ENCODE measurements around the gene SCN4A.
A peak's percentile ranks its signal among the peaks of the same experiment; 100 is the strongest.

The SCN4A gene

DNA sequence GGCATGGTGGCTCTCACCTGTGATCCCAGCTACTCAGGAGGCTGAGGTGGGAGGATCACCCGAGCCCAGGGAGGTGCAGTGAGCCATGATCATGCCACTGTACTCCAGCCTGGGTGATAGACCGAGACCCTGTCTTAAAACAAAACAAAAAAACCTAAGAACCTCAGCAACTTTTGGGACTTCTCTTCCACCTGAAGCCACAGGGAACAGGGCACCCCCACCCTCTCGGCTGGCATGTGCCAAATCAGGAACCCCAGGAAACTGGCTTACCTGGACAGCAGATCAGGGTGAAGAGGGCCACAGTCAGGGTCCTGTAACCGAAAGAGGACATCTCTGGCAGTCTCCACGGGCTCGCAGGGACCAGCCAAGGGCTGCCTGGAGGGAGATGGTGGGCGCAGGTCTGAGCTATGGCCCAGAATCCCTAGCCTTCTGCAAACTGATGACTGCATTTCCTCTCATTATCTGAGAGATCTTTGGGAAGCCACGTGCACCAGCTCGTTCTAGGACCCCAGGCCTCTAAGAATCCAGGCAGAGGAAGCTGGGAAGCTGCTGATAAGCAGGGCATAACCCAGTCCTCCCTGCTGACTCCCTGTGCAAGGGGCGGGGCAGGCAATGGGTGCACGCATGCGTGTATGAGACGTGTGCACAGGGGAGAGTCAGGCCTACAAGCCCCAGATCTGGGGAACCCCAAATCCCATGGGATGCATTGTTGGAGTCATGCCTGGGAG, 33.8 kb upstream of the SCN4A start:
- peaks cover 38% of the 10 kb centered on the region for H3K36me3 Mint-ChIP-seq (ENCODE audit: insufficient read depth)
- H3K4me1 Mint-ChIP-seq = peaks cover 38% of the 10 kb centered on the region
- H3K9me3 Mint-ChIP-seq = no peaks in the 10 kb centered on the region
- H3K27ac Mint-ChIP-seq (ENCODE audit: low read depth) = no peak overlapping the region
- ATAC-seq (replicated peaks; ENCODE audit: extremely low read depth, poor library complexity, severe bottlenecking) = no peak
- no peak overlapping the region for H3K4me3 Mint-ChIP-seq
- H3K27me3 Mint-ChIP-seq = no peaks in the 10 kb centered on the region
- no peak for DNase-seq (ENCODE audit: low spot score in 2 of 2)

DNA sequence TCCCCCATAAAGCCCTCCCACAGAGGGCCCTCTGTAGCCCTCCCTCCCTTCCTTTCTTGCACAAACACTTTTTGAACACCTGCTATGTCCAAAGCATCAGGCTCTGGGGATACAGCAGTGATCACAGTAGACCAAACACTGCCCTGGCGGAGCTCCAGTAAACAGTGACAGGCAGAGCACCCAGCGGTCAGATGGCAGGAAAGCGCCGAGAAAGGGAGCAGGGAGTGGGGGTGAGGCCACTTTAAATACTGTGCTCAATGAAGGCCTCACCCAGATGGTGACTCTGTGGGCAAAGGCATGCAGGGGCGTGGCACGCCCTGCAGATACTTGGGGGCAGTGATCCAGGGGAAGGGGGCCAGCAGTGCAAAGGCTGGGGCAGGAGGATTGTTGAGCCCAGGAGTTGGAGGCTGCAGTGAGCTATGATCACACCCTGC, 33.0 kb upstream of the SCN4A start:
- Mint-ChIP-seq H3K4me1 (peaks cover 31% of the 10 kb centered on the region), H3K9me3 (no peaks in the 10 kb centered on the region), H3K27ac (ENCODE audit: low read depth) (peak overlapping the region; percentile 71), H3K36me3 (ENCODE audit: insufficient read depth) (peaks cover 32% of the 10 kb centered on the region), H3K27me3 (no peaks in the 10 kb centered on the region), H3K4me3 (no peak overlapping the region)
- DNase-seq (ENCODE audit: low spot score in 2 of 2) = no peak
- ATAC-seq (replicated peaks; ENCODE audit: extremely low read depth, poor library complexity, severe bottlenecking) = no peak

DNA sequence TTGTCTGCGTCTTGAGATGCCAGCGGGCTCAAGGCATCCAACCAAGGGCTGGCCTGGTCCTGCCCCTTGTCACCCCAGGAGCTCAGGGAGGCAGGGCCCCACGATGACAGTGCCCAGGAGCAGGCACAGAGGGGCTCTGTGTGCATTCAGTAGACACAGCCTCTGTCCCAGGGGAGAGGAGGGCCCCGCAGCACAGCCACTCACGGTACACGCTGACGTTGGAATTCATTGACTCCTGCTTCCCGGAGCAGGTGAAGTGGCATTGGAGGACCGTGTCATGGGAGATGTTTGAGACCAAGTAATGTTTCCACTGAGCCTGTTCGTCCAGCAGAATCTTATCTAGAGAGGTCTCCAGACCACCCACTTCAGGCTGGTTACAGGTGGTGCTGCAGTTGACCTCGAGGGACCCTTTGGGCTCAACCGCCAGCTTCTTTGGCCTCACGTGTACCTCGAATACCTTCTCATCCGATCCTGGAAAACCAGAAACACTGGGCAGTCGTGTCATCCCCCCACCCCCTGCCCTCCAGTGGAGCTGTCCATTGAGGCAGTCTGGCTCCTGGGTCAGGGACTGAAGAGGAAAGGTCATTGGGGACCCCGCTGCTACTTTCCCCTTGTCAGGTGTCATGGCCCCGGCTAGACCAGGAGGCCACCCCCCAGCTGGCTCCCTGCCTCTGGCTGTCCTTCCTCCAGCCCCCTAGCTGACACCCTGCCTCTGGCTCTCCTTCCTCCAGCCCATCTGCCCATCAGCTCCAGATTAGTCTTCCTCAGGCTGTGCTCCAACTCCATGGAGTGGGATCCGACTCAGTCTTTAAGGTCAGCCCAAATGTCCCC, 32.4 kb upstream of the SCN4A start:
- ATAC-seq (replicated peaks; ENCODE audit: extremely low read depth, poor library complexity, severe bottlenecking) (no peak), DNase-seq (ENCODE audit: low spot score in 2 of 2) (no peak)
- Mint-ChIP-seq H3K27ac (ENCODE audit: low read depth) (peak overlapping the region; percentile 71), H3K36me3 (ENCODE audit: insufficient read depth) (peaks cover 31% of the 10 kb centered on the region), H3K4me1 (peaks cover 31% of the 10 kb centered on the region), H3K9me3 (no peaks in the 10 kb centered on the region), H3K4me3 (no peak overlapping the region), H3K27me3 (no peaks in the 10 kb centered on the region)

DNA sequence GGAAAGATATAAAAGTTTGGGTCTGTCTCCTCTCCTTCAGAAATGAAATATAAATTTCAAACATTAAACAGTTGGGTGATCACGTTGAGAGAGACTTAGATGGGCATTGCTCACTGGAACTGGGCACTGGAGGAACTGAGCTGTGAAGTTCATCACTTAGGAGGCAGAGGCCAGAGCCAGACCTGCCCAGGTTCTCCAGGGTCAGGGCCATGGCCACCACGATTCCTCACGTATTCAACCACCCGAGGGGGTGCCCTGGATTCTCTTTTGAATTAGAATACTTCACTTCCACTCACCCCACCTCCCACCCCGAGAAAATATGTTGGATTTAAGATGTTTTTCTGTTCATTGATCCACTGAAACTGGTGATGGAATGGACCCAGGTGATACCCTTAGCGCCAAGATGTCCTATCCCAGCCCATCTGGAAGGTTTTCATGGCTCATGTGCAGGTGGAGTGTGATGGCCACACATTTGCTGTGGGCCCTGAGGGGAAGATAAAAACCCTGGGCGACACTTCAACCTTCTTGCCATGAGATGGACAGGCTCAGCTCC, 31.6 kb upstream of the SCN4A start:
- H3K27ac Mint-ChIP-seq (ENCODE audit: low read depth) = no peak overlapping the region
- H3K9me3 Mint-ChIP-seq = no peaks in the 10 kb centered on the region
- peaks cover 27% of the 10 kb centered on the region for H3K36me3 Mint-ChIP-seq (ENCODE audit: insufficient read depth)
- DNase-seq (ENCODE audit: low spot score in 2 of 2) (no peak), ATAC-seq (replicated peaks; ENCODE audit: extremely low read depth, poor library complexity, severe bottlenecking) (no peak)
- H3K27me3 Mint-ChIP-seq = no peaks in the 10 kb centered on the region
- H3K4me3 Mint-ChIP-seq = no peak overlapping the region
- H3K4me1 Mint-ChIP-seq = peaks cover 29% of the 10 kb centered on the region

DNA sequence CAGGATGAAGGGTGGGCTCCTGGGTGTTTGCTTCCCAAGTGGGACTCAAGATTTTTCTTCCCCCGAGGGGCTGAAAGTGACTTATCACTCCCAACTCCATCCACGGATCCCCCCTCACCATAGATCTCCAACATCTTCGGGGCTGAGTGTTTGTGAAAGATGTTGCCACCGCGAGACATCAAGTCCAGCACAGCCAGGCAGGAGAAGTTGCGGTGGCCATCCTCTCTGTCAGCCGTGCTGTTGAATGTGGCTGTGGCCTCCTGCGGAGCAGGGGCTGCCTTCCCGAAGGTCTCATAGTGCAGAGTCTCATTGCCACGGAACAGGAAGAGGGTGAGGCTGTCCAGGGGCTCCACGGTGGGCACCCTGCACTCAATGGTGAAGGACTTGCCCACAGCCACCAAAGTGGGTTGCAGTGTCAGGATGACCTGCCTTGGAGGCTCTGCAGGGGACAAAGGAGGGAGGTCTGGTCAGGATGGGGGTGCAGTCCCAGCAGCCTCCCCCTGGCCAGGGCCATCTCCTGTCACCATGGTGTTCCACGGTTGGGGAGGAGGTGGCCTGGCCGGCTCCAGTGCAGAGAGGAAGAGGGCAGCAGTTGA, 30.9 kb upstream of the SCN4A start:
- Mint-ChIP-seq H3K27me3 (no peaks in the 10 kb centered on the region), H3K9me3 (no peaks in the 10 kb centered on the region), H3K27ac (ENCODE audit: low read depth) (peak overlapping the region; percentile 38), H3K4me3 (no peak overlapping the region), H3K4me1 (peaks cover 29% of the 10 kb centered on the region), H3K36me3 (ENCODE audit: insufficient read depth) (peaks cover 23% of the 10 kb centered on the region)
- no peak for ATAC-seq (replicated peaks; ENCODE audit: extremely low read depth, poor library complexity, severe bottlenecking)
- DNase-seq (ENCODE audit: low spot score in 2 of 2) = no peak

DNA sequence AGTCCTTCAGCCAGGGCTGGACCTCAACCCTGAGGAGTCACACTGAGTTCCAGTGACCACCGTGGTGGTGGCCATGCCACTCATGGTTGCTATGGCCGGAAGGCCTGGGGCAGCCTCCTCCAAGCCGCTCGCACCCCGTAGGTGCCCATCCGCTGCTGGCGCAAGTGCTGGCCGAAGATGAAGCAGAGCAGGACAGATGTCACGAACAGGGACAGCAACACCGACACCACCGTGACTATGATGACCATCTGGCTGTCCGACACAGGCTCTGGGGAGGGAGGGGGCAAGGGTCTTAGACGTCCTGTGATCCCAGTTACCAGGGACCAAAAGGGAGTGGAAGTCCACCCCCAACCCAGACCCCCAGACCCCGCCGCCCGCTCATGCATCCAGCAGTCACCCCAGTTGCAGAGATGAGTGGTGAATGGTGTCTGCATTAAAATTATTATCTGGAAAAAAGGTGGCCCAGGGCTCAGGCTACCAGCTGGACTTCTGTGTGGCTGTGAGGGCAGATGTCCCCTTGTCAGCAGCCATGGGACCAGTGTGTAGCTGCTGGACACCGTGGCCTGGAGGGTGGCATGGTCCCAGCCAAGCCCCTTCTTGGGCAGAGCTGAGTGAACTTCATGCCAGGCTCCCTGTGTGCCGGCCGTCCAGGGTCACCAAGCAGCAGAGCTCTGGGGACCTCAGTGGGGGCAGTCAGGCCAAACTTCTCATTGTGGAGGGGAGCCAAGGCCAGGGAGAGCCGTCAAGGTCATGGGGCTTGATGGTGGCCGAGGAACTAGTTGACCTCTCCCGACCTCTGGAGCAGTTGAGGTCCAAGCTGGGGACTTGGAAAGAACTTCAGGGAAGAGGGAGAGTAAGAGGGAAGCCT, 30.2 kb upstream of the SCN4A start:
- ATAC-seq (replicated peaks; ENCODE audit: extremely low read depth, poor library complexity, severe bottlenecking) (no peak), DNase-seq (ENCODE audit: low spot score in 2 of 2) (no peak)
- H3K36me3 Mint-ChIP-seq (ENCODE audit: insufficient read depth) = peaks cover 23% of the 10 kb centered on the region
- no peaks in the 10 kb centered on the region for H3K9me3 Mint-ChIP-seq
- H3K27me3 Mint-ChIP-seq = no peaks in the 10 kb centered on the region
- H3K4me1 Mint-ChIP-seq = peaks cover 28% of the 10 kb centered on the region
- peak overlapping the region; percentile 38 for H3K27ac Mint-ChIP-seq (ENCODE audit: low read depth)
- no peak overlapping the region for H3K4me3 Mint-ChIP-seq

DNA sequence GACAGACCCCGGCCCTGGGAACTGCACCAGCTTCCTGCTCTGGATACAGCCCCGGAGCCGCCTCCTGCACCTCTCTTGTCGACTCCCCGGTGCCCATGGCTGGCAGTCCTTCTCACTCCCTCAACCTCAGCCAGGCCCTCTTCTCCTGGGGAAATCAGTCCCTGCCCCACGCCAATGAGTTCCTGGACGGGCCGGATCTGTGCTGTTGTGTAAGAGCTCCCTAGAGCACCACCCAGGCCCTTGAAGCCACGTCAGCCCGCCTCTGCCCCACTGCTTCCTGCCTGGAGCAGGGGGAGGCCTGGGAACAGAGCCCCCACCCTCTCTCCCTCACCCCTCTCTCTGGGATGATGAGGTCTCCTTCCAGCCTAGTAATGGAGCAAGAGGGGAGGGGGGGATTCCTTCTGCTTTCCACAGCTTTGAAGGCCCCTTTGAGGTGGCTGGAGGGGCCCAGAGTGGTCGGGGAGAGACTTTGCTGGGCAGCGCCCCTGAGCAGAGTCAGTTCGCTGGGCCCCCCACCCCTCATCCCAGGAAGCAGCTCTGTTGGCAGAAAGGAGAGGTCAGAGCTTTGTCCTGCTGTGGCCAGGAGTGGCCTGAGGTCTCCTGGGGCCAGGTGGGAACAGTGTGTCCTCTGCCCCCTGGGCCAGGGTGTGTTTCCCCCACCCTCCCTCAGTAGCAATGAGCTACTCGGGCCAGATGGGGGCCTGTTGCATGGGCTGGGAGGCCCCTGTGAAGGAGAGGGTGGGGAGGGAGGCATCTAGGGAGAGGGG, 29.2 kb upstream of the SCN4A start:
- H3K4me3 Mint-ChIP-seq = no peak overlapping the region
- H3K9me3 Mint-ChIP-seq = no peaks in the 10 kb centered on the region
- no peak for ATAC-seq (replicated peaks; ENCODE audit: extremely low read depth, poor library complexity, severe bottlenecking)
- no peak for DNase-seq (ENCODE audit: low spot score in 2 of 2)
- H3K27ac Mint-ChIP-seq (ENCODE audit: low read depth) = no peak overlapping the region
- H3K36me3 Mint-ChIP-seq (ENCODE audit: insufficient read depth) = peaks cover 21% of the 10 kb centered on the region
- peaks cover 35% of the 10 kb centered on the region for H3K4me1 Mint-ChIP-seq
- H3K27me3 Mint-ChIP-seq = no peaks in the 10 kb centered on the region

DNA sequence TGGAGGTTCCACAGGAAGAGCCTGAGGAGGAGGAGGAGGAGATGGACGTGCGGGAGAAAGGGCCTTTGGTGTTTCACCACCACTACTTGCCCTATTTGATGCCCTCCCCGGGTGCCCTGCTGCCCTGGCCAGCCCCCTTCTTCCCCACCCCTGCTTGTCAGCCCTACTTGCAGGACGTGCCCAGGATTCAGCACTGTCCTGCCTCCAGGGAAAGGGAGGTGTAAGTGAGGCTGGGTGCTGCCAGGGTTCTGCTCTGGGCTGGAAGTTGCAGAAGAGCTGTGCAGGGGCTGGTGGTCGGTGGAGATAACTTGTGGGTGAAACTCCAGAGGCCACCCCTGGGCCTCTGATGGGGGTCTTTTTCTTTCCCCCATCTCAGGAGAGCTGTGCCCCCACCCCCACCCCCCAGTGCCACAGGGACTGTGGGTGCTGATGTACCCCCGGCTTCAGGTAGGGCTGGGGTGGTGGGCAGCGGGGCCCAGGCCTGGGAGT, 28.4 kb upstream of the SCN4A start:
- H3K4me3 Mint-ChIP-seq = no peak overlapping the region
- H3K27ac Mint-ChIP-seq (ENCODE audit: low read depth) = no peak overlapping the region
- no peak for ATAC-seq (replicated peaks; ENCODE audit: extremely low read depth, poor library complexity, severe bottlenecking)

DNA sequence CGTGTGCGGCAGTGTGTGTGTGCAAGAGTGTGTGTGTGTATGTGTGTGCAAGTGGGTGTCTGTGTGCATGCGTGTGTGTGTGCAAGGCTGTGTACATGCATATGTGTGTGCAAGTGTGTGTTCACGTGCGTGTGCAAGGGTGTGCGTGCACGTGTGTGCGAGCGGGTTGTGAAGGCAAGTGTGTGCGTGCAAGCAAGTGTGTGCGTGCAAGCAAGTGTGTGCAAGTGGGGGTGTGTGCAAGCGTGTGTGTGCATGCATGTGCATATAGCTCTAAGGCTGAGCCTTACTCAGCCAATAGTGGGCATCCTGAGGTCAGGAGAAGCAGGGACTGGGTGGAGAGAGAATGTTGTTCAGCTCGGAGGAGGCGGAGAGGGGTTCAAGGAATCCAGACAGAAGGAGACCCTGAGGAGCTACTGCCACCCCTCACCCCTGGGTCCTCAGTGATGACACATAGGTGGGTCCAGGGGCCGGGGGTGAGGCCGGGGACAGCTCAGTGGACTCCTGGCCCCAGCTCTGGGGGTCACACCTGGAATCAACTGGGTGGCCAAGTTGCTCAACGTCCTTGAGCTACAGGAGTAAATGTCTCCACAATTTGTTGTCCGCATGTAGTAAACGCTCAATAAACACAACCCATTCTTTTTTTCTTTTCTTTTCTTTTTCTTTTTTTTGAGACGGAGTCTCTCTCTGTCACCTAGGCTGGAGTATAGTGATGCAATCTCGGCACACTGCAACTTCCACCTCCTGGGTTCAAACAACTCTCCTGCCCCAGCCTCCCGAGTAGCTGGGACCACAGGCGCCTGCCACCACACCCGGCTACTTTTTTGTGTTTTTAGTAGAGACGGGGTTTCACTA, 27.2 kb upstream of the SCN4A start:
- no peak for ATAC-seq (replicated peaks; ENCODE audit: extremely low read depth, poor library complexity, severe bottlenecking)
- H3K27me3 Mint-ChIP-seq = no peaks in the 10 kb centered on the region
- DNase-seq (ENCODE audit: low spot score in 2 of 2) = no peak
- H3K27ac Mint-ChIP-seq (ENCODE audit: low read depth) = peak overlapping the region; percentile 49
- H3K4me1 Mint-ChIP-seq = peaks cover 36% of the 10 kb centered on the region
- no peaks in the 10 kb centered on the region for H3K9me3 Mint-ChIP-seq
- H3K36me3 Mint-ChIP-seq (ENCODE audit: insufficient read depth) = peaks cover 17% of the 10 kb centered on the region
- H3K4me3 Mint-ChIP-seq = peak overlapping the region; percentile 89

More for the DNA sequence above, 28.4 kb upstream of the SCN4A start:
- H3K27me3 Mint-ChIP-seq = no peaks in the 10 kb centered on the region
- DNase-seq (ENCODE audit: low spot score in 2 of 2) = no peak
- H3K4me1 Mint-ChIP-seq = peaks cover 36% of the 10 kb centered on the region
- peaks cover 19% of the 10 kb centered on the region for H3K36me3 Mint-ChIP-seq (ENCODE audit: insufficient read depth)
- no peaks in the 10 kb centered on the region for H3K9me3 Mint-ChIP-seq

DNA sequence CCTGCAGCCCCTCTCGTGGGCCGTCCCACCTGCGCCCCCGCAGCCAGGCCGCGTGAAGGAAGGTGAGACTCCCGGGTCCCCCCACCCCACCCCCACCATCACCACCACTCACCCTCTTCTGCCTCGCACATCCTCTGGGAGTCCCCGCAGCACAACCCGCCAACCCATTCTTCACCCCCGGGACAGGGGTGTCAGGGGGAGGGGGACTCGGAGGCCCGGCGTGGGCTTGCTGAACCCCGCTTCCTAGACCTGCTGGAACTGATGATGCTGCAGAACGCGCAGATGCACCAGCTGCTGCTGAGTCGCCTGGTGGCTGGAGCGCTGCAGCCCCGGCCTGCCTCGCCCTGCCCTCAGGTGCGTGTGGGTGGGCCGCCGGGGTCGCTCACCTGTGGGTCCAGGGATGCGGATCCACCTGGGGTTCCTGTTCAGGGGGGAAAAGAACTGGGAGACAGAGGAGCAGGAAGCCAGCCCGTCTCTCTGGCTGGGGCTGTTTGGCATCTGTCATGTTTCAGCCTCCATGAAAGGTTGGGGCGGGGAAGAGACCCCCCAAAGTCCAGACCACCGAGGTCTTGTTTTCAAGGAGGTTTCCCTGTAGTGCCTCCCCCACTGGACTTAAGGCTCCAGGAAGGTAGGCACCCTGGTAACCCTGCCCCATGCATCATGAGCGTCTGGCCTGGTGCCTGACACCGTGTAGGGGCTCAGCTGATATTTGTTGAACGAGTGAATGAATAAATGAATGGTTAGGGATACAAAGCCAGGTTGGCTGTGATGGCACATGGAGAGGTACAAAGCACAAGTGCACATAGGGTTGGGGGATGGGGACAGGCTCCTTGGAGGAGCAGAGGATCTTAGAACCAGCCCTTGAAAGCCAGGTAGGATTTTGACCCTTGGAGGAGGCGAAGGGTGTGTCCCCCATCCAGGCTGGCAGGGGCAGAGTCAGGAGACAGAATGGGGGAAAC, 26.3 kb upstream of the SCN4A start:
- ATAC-seq (replicated peaks; ENCODE audit: extremely low read depth, poor library complexity, severe bottlenecking) (peak; percentile 47), DNase-seq (ENCODE audit: low spot score in 2 of 2) (no peak)
- Mint-ChIP-seq H3K27me3 (no peaks in the 10 kb centered on the region), H3K4me1 (peaks cover 40% of the 10 kb centered on the region), H3K27ac (ENCODE audit: low read depth) (peak overlapping the region; percentile 80), H3K9me3 (no peaks in the 10 kb centered on the region), H3K4me3 (peak overlapping the region; percentile 89), H3K36me3 (ENCODE audit: insufficient read depth) (peaks cover 12% of the 10 kb centered on the region)
